Measurements from ENCODE around the gene LCE3A. TPM values are rescaled to one million over a fixed set of nuclear protein-coding genes. Genes with fewer than 3 reads are reported as not detected.
"Not testable (repeated sequence)": the region's sequence is repeated elsewhere in the genome, so short reads cannot be mapped to it uniquely, and the experiment has no call there.

Gene LCE3A
- polyA plus RNA-seq, 3 donors: not detected

DNA sequence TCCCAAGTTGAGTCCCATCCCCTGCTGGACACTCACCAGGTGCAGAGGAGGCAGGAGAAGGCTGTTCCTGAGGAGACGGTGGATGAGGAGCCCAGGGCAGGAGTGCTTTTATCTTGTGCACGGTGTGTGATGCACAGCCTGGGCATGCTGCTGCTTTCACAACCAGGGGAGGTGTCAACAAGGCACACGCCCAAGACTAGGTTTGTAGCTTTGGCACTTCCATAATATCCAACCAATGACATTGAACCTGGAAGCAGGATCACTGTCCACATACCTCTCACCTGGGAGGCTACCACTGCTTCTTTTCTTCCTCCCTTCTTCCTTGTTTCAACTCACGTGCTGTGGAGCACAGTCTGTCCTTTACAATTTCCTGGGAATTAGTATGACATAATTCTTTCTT lies 42.5 kb downstream of the LCE3A start, which contains the start of gene LCE3D:
TSS of gene LCE3D (minus strand) at position 84 of the 400 bp plus-strand sequence. CDS start 580 bp downstream, outside the sequence.
- Histone ChIP-seq H3K4me2 (replicated peaks; ENCODE audit: extremely low read depth, low read length, poor library complexity, severe bottlenecking) (no peak within 1 kb of the TSS), H3K27ac (ENCODE audit: low read depth in 1 of 2, low read length in 2 of 2) (no peak within 1 kb of the TSS), H3K9me3 (replicated peaks in 1 of 2; ENCODE audit: control insufficient read depth in 1 of 2, insufficient read depth in 1 of 2, low read length in 2 of 2) (no peaks in the 10 kb centered on the region), H3K27me3 (ENCODE audit: control insufficient read depth in 2 of 2, insufficient read depth in 2 of 2, low read length in 2 of 2) (peaks cover 0 to 4% of the 10 kb centered on the region in 2 donors), H2AFZ (ENCODE audit: insufficient read depth, low read depth, low read length, poor library complexity, severe bottlenecking) (no peak within 1 kb of the TSS), H3K79me2 (ENCODE audit: insufficient read depth, low read length) (no peaks in the 10 kb centered on the region), H3K4me3 (replicated peaks in 1 of 3; ENCODE audit: low read depth in 2 of 3, low read length in 3 of 3) (no peak within 1 kb of the TSS), H3K36me3 (replicated peaks in 1 of 2; ENCODE audit: control insufficient read depth in 1 of 2, insufficient read depth in 2 of 2, low read length in 2 of 2) (no peaks in the 10 kb centered on the region), H4K20me1 (ENCODE audit: insufficient read depth, low read length) (no peaks in the 10 kb centered on the region), H3K9ac (ENCODE audit: insufficient read depth, low read length, poor library complexity, severe bottlenecking) (no peak within 1 kb of the TSS), H3K4me1 (ENCODE audit: control insufficient read depth in 1 of 2, insufficient read depth in 2 of 2, low read length in 2 of 2) (no peaks in the 10 kb centered on the region)
- H3K27ac Mint-ChIP-seq: no peak within 1 kb of the TSS
- H3K27me3 Mint-ChIP-seq (ENCODE audit: low read depth in 3 of 3): peaks cover 2 to 5% (median 3%) of the 10 kb centered on the region in 3 donors
- no peaks in the 10 kb centered on the region for H3K4me1 Mint-ChIP-seq
- intact Hi-C loops (cut with micrococcal nuclease): no loop called here
- H3K4me3 Mint-ChIP-seq: no peak within 1 kb of the TSS
- TF ChIP-seq, protein P1, sequence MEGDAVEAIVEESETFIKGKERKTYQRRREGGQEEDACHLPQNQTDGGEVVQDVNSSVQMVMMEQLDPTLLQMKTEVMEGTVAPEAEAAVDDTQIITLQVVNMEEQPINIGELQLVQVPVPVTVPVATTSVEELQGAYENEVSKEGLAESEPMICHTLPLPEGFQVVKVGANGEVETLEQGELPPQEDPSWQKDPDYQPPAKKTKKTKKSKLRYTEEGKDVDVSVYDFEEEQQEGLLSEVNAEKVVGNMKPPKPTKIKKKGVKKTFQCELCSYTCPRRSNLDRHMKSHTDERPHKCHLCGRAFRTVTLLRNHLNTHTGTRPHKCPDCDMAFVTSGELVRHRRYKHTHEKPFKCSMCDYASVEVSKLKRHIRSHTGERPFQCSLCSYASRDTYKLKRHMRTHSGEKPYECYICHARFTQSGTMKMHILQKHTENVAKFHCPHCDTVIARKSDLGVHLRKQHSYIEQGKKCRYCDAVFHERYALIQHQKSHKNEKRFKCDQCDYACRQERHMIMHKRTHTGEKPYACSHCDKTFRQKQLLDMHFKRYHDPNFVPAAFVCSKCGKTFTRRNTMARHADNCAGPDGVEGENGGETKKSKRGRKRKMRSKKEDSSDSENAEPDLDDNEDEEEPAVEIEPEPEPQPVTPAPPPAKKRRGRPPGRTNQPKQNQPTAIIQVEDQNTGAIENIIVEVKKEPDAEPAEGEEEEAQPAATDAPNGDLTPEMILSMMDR (IDR thresholded peaks at IDR 0.05): no peak
- no peak for DNase-seq
- peaks cover 0 to 7% (median 0%) of the 10 kb centered on the region in 7 donors for H3K9me3 Mint-ChIP-seq
- WGBS (ENCODE audit: insufficient coverage): 92% methylated on average over 3 of the region's 4 CpGs
- H3K36me3 Mint-ChIP-seq: no peaks in the 10 kb centered on the region

DNA sequence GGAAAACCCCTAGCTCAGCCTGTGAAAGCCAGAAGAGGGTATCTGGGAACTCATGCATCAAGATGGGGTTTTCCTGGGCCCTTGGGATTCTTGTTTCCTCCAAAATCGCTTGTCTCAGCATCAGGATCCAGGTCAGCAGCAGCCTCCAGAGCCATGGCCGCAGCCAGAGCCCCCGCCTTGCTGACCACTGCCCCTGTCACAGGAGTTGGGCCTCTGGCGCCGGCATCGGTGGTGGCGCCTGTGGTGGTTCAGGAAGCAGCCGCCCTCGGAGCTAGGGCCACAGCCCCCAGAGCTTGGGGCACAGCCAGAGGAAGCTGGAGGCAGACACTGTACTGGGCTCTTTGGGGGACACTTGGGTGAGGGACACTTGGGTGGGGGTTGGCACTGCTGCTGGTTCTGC lies 43.4 kb downstream of the LCE3A start:
- not testable (repeated sequence) for H3K4me3 Mint-ChIP-seq; H3K9me3 ChIP-seq (replicated peaks in 1 of 2; ENCODE audit: control insufficient read depth in 1 of 2, insufficient read depth in 1 of 2, low read length in 2 of 2); H3K4me1 Mint-ChIP-seq; H3K27me3 ChIP-seq (ENCODE audit: control insufficient read depth in 2 of 2, insufficient read depth in 2 of 2, low read length in 2 of 2); H3K4me2 ChIP-seq (replicated peaks; ENCODE audit: extremely low read depth, low read length, poor library complexity, severe bottlenecking); H3K79me2 ChIP-seq (ENCODE audit: insufficient read depth, low read length); H3K36me3 ChIP-seq (replicated peaks in 1 of 2; ENCODE audit: control insufficient read depth in 1 of 2, insufficient read depth in 2 of 2, low read length in 2 of 2); H3K27me3 Mint-ChIP-seq (ENCODE audit: low read depth in 3 of 3); H3K4me1 ChIP-seq (ENCODE audit: control insufficient read depth in 1 of 2, insufficient read depth in 2 of 2, low read length in 2 of 2); DNase-seq; H2AFZ ChIP-seq (ENCODE audit: insufficient read depth, low read depth, low read length, poor library complexity, severe bottlenecking); H3K4me3 ChIP-seq (replicated peaks in 1 of 3; ENCODE audit: low read depth in 2 of 3, low read length in 3 of 3); H3K9ac ChIP-seq (ENCODE audit: insufficient read depth, low read length, poor library complexity, severe bottlenecking); H3K27ac ChIP-seq (ENCODE audit: low read depth in 1 of 2, low read length in 2 of 2); H3K36me3 Mint-ChIP-seq; H3K9me3 Mint-ChIP-seq; H3K27ac Mint-ChIP-seq; H4K20me1 ChIP-seq (ENCODE audit: insufficient read depth, low read length)
- intact Hi-C loops (cut with micrococcal nuclease): loop anchor here in 1 of 2 donors (10.0 kb wide), 1 partner anchor 45 kb away; the partner anchor contains the start of gene LCE3A
- WGBS (ENCODE audit: insufficient coverage): 97% methylated on average over 3 of the region's 9 CpGs
